ENCODE data around the gene ZFP3.
"Not testable (repeated sequence)": the region's sequence is repeated elsewhere in the genome, so short reads cannot be mapped to it uniquely, and the experiment has no call there.

The ZFP3 gene

DNA sequence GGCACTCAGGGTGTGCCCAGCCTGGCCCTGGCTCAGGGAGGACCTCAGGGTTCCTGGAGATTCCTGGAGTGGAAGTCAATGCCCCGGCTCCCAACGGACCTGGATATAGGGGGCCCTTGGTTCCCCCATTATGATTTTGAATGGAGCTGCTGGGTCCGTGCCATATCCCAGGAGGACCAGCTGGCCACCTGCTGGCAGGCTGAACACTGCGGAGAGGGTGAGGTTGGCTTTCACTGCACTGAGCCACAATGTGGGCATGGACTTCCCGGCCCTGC lies 61.1 kb downstream of the ZFP3 start:
- DNase-seq: no peak

- DNase-seq: not testable (repeated sequence)
Observed at GRCh38 chr17:5142877-5143276, 64.6 kb downstream of the ZFP3 start.

Data from KG1 (cell line).